Measurements from ENCODE around the gene IL4I1.

DNA sequence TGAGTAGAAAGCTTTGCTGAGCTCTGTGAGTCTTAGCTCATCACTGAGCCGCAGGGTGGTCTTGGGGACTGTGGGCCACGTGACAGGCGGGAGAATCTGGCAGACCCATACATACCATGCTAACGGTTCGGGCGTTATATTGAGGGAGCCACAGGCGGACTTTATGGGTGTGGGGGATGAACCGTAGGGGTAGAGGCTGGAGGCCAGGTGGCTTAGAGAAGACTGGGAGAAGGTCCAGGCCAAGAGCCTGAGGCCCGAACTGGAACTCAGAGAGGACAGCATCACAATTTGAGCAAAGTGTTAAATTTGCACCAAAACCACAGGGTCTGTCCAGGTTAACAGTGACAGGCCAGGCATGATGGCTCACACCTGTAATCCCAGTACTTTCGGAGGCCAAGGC lies 17.0 kb upstream of the IL4I1 start:
- TF ChIP-seq, protein P1, sequence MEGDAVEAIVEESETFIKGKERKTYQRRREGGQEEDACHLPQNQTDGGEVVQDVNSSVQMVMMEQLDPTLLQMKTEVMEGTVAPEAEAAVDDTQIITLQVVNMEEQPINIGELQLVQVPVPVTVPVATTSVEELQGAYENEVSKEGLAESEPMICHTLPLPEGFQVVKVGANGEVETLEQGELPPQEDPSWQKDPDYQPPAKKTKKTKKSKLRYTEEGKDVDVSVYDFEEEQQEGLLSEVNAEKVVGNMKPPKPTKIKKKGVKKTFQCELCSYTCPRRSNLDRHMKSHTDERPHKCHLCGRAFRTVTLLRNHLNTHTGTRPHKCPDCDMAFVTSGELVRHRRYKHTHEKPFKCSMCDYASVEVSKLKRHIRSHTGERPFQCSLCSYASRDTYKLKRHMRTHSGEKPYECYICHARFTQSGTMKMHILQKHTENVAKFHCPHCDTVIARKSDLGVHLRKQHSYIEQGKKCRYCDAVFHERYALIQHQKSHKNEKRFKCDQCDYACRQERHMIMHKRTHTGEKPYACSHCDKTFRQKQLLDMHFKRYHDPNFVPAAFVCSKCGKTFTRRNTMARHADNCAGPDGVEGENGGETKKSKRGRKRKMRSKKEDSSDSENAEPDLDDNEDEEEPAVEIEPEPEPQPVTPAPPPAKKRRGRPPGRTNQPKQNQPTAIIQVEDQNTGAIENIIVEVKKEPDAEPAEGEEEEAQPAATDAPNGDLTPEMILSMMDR (IDR thresholded peaks at IDR 0.05), result no peak
- TF ChIP-seq ZFX (IDR thresholded peaks at IDR 0.05; ENCODE audit: borderline replicate concordance), result no peak

Measured in 22Rv1 (cell line).